Measurements from ENCODE around the gene FAM171A2. TPM values are rescaled to one million over a fixed set of nuclear protein-coding genes. Genes with fewer than 3 reads are reported as not detected.

The FAM171A2 gene
- total RNA-seq, 2 donors from 2014 or later, result 2.4 to 3.3 TPM

GRCh38 chr17:44321246-44322120 lies 42.2 kb downstream of the FAM171A2 start:
- Histone ChIP-seq H3K9me3 (no peaks in the 10 kb centered on the region), H3K27ac (no peak overlapping the region)
- TF ChIP-seq, protein P1, sequence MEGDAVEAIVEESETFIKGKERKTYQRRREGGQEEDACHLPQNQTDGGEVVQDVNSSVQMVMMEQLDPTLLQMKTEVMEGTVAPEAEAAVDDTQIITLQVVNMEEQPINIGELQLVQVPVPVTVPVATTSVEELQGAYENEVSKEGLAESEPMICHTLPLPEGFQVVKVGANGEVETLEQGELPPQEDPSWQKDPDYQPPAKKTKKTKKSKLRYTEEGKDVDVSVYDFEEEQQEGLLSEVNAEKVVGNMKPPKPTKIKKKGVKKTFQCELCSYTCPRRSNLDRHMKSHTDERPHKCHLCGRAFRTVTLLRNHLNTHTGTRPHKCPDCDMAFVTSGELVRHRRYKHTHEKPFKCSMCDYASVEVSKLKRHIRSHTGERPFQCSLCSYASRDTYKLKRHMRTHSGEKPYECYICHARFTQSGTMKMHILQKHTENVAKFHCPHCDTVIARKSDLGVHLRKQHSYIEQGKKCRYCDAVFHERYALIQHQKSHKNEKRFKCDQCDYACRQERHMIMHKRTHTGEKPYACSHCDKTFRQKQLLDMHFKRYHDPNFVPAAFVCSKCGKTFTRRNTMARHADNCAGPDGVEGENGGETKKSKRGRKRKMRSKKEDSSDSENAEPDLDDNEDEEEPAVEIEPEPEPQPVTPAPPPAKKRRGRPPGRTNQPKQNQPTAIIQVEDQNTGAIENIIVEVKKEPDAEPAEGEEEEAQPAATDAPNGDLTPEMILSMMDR (IDR thresholded peaks at IDR 0.05), result no peak

DNA sequence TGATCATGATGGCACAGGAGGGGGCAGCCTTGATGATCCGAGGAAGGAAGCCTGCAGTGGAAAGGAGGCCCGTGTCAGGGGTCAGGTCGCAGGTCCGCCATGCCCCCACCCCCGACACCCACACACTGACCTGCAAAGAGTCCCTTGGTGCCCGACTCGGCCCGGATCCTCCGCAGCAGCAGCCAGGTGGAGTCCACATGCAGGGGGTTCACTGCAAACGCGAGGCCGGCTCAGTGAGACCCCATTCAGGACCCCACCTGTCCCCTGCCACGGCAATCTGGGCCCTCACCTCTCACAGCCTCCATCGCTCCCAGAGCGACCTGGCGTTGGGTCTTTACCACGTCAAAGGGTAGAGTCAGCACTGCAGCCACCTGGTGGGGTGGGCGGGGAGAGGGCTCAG lies 43.6 kb downstream of the FAM171A2 start:
- DNase-seq (ENCODE audit: low spot score), result no peak
- Histone ChIP-seq H3K9me3 (no peaks in the 10 kb centered on the region), H3K27me3 (peaks cover 6 to 11% of the 10 kb centered on the region in 2 donors), H3K27ac (no peak overlapping the region), H3K4me1 (peaks cover 0 to 27% of the 10 kb centered on the region in 2 donors), H3K36me3 (peaks cover 27% of the 10 kb centered on the region), H3K4me3 (no peak overlapping the region)
- TF ChIP-seq, protein P1 (IDR thresholded peaks at IDR 0.05), result no peak

More at GRCh38 chr17:44321246-44322120, 42.2 kb downstream of the FAM171A2 start:
- Histone ChIP-seq H3K4me3 (no peak overlapping the region), H3K27me3 (peaks cover 0 to under 1% of the 10 kb centered on the region in 2 donors), H3K36me3 (peaks cover 27% of the 10 kb centered on the region), H3K4me1 (peaks cover 0 to 25% of the 10 kb centered on the region in 2 donors)
- no peak for DNase-seq (ENCODE audit: low spot score)

- Histone ChIP-seq H3K4me3 (no peak overlapping the region), H3K9me3 (no peaks in the 10 kb centered on the region), H3K27me3 (peaks cover 6 to 19% of the 10 kb centered on the region in 2 donors), H3K36me3 (peaks cover 27% of the 10 kb centered on the region), H3K4me1 (peaks cover 0 to 24% of the 10 kb centered on the region in 2 donors), H3K27ac (no peak overlapping the region)
- DNase-seq (ENCODE audit: low spot score), result no peak
- TF ChIP-seq, protein P1 (IDR thresholded peaks at IDR 0.05), result no peak
Measured at GRCh38 chr17:44318077-44318892, 45.4 kb downstream of the FAM171A2 start.

DNA sequence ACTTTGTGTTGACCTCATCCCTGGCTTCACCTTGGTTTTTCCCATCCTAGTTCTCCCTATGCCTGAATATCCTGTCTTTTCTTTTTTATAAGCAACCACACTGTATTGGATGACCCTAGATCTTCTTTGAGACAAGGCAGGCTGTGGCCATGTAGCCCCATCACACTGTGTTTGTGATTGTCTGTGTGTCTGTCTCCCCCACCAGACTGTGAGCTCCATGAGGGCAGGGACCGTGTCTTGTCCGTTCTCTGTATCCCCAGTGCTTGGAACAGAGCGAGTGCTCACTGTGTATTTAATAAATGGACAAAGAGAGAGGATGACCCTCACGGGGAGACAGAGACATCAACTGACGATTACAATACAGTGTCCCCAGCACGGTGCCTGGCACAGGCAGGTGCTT lies 46.1 kb downstream of the FAM171A2 start:
- peaks cover 6 to 19% of the 10 kb centered on the region in 2 donors for H3K27me3 ChIP-seq
- H3K4me3 ChIP-seq, result no peak overlapping the region
- no peak for DNase-seq (ENCODE audit: low spot score)
- H3K9me3 ChIP-seq, result no peaks in the 10 kb centered on the region
- no peak overlapping the region for H3K27ac ChIP-seq
- peaks cover 27% of the 10 kb centered on the region for H3K36me3 ChIP-seq
- TF ChIP-seq, protein P1 (IDR thresholded peaks at IDR 0.05), result no peak
- peaks cover 0 to 17% of the 10 kb centered on the region in 2 donors for H3K4me1 ChIP-seq

DNA sequence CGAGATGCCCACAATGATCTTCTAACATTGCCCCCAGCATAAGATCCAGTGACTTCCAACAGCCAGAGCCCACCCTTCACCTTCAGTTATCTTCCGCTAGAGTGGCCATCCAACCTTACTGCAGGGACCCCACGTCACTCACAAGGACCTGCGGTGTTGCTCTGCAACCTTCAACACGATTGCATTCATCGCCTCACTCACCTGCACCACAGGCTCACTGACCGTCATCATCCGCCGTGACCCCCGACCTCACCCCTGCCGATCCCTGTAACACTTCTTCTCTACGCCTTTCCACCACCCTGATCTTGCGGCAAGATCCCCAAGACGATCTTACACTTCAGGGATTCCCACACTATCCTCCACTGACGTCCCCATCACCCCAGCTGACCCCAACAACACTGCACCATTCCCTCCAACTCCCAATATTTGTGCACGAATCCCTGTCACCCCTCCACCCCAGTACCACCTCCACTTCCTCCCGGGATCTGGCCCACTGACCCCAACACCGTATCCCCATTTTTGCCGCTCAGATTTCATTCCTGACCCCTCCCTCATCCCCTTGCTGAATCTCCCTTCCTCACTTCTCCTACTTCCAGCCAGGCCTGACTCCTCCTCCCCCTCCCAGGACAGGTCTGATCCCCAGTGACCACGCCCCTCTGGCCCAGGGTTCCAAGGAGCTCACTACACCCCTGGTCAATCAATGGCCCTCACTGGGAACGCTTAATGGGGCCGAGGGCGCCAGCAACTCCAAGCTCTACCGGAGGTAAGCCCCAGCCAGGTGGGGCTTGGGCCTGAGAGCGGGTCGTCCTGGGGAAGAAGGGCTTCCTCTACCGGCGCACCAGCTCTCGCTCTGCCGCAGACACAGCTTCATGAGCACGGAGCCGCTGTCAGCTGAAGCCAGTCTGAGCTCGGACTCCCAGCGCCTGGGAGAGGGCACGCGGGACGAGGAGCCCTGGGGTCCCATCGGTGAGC lies 47.6 kb downstream of the FAM171A2 start:
- H3K36me3 ChIP-seq, result peaks cover 18% of the 10 kb centered on the region
- H3K4me3 ChIP-seq, result no peak overlapping the region
- H3K27me3 ChIP-seq, result peaks cover 6 to 19% of the 10 kb centered on the region in 2 donors
- TF ChIP-seq, protein P1 (IDR thresholded peaks at IDR 0.05), result no peak
- no peaks in the 10 kb centered on the region for H3K9me3 ChIP-seq
- no peak overlapping the region for H3K27ac ChIP-seq
- DNase-seq (ENCODE audit: low spot score), result no peak
- H3K4me1 ChIP-seq, result peaks cover 0 to 17% of the 10 kb centered on the region in 2 donors

Data from right atrium auricular region (tissue), 2 donors.